Stimulated activated CD4-positive, alpha-beta T cell treated with anti-CD3 and anti-CD28 coated beads, Interleukin-15, amount 100 ng/mL, for 24 hours (primary cell): ENCODE data around the gene HDAC4.

Experiments used
- DNase-seq: peaks from one replicate; pipeline ENCODE4 v3.0.0-alpha.2; 2020

The HDAC4 gene

GRCh38 chr2:239012936-239013677, 387.7 kb downstream of the HDAC4 start:
- no peak for DNase-seq

GRCh38 chr2:239012228-239012627, 388.6 kb downstream of the HDAC4 start:
- DNase-seq, result no peak

GRCh38 chr2:239009589-239009961, 391.2 kb downstream of the HDAC4 start:
- no peak for DNase-seq

GRCh38 chr2:239008677-239009588, 391.9 kb downstream of the HDAC4 start:
- DNase-seq, result no peak

- no peak for DNase-seq
These were observed 392.8 kb downstream of the HDAC4 start for GRCh38 chr2:239008004-239008403.

- no peak for DNase-seq
These were observed 394.1 kb downstream of the HDAC4 start for GRCh38 chr2:239006622-239007285.

- no peak for DNase-seq
These were observed 395.2 kb downstream of the HDAC4 start for GRCh38 chr2:239005586-239005985.

- no peak for DNase-seq
These were observed 396.4 kb downstream of the HDAC4 start for GRCh38 chr2:239004274-239005015.

GRCh38 chr2:239003624-239004273, 397.1 kb downstream of the HDAC4 start:
- no peak for DNase-seq

- DNase-seq, result no peak
These were observed 397.7 kb downstream of the HDAC4 start for GRCh38 chr2:239002954-239003623.

GRCh38 chr2:239002591-239002953, 398.2 kb downstream of the HDAC4 start:
- DNase-seq, result no peak

- no peak for DNase-seq
These were observed 399.0 kb downstream of the HDAC4 start for GRCh38 chr2:239001794-239002193.

- no peak for DNase-seq
These were observed 400.2 kb downstream of the HDAC4 start for GRCh38 chr2:239000500-239001073.

GRCh38 chr2:239000089-239000488, 400.7 kb downstream of the HDAC4 start:
- no peak for DNase-seq

GRCh38 chr2:238999291-238999741, 401.5 kb downstream of the HDAC4 start:
- no peak for DNase-seq

- no peak for DNase-seq
These were observed 402.0 kb downstream of the HDAC4 start for GRCh38 chr2:238998801-238999200.
